Thyroid gland (tissue), 4 donors: Measurements from ENCODE around the gene PACSIN1.

Source experiments
- CTCF ChIP-seq, 6 experiments: fragments of 200-600 bp in 3 of 6; fragments of 450-650 bp in 3 of 6; sonication (generic) in 3 of 6; IDR thresholded peaks; one replicate each; pipeline ENCODE4 v1.5.1; 2016 to 2019; ENCODE audit warnings: antibody characterized with exemption in 6 of 6, mild to moderate bottlenecking in 2 of 6, inconsistent platforms in 1 of 6, moderate library complexity in 1 of 6
- POLR2A ChIP-seq, 2 donors: fragments of 450-650 bp; IDR thresholded peaks; one replicate each; pipeline ENCODE4 v1.6.1; 2017; ENCODE audit warnings: antibody characterized with exemption in 2 of 2, mild to moderate bottlenecking in 2 of 2, moderate library complexity in 1 of 2

GRCh38 chr6:34534146-34534545 is 68.3 kb downstream of the PACSIN1 start:
- TF ChIP-seq CTCF (IDR thresholded peaks at IDR 0.05), result no peak
- no peak for TF ChIP-seq POLR2A (IDR thresholded peaks at IDR 0.05)
